HL-60 (cell line): ENCODE measurements around the gene SDCCAG8.

Experiments used
- DNase-seq, 2 experiments: peaks; one replicate each; pipeline ENCODE4 v3.0.0-alpha.2; 2010 to 2020; ENCODE audit warnings: low read depth in 1 of 2, low spot score in 1 of 2
- H3K27ac ChIP-seq: fragments of 250-450 bp; sonication (Bioruptor Pico); replicated peaks from 2 replicates; pipeline ENCODE4 v1.5.1; 2020; ENCODE audit warnings: mild to moderate bottlenecking, moderate library complexity
- H3K27me3 ChIP-seq: fragments of 250-450 bp; sonication (Bioruptor Pico); 2 replicates; pipeline ENCODE4 v1.5.1; 2021; ENCODE audit warnings: mild to moderate bottlenecking, moderate library complexity; ENCODE audit not compliant: insufficient read depth, poor library complexity, severe bottlenecking
- H3K4me3 ChIP-seq: replicated peaks from 2 replicates; pipeline ENCODE4 v1.5.1; 2011; ENCODE audit warnings: mild to moderate bottlenecking, control low read depth, low read length; ENCODE audit not compliant: insufficient read depth
- CTCF ChIP-seq: IDR thresholded peaks from one replicate; pipeline ENCODE4 v1.5.1; 2011; ENCODE audit warnings: low read length, control low read depth, inconsistent platforms; ENCODE audit not compliant: insufficient read depth
- GABPA ChIP-seq: IDR thresholded peaks from 2 replicates; pipeline ENCODE4 v1.6.1; 2012; ENCODE audit warnings: low read depth
- POLR2AphosphoS5 ChIP-seq: IDR thresholded peaks from 2 replicates; pipeline ENCODE4 v1.6.1; 2012; ENCODE audit warnings: low read depth
- REST ChIP-seq: IDR thresholded peaks from 2 replicates; pipeline ENCODE4 v1.6.1; 2012; ENCODE audit warnings: low read depth; ENCODE audit not compliant: insufficient replicate concordance
- SPI1 ChIP-seq: IDR thresholded peaks from 2 replicates; pipeline ENCODE4 v1.6.1; 2012; ENCODE audit warnings: low read depth, mild to moderate bottlenecking, borderline replicate concordance

SDCCAG8 gene

GRCh38 chr1:243286409-243287122, 30.7 kb downstream of the SDCCAG8 start:
- peak overlapping the region; percentile 80 for H3K27ac ChIP-seq
- no peaks in the 10 kb centered on the region for H3K27me3 ChIP-seq
- DNase-seq, result peak in 1 of 2 experiments; percentile 51
- H3K4me3 ChIP-seq, result no peak overlapping the region
- TF ChIP-seq POLR2AphosphoS5, result no peak
- TF ChIP-seq SPI1, result peak; percentile 79
- TF ChIP-seq CTCF, result no peak
- no peak for TF ChIP-seq REST
- no peak for TF ChIP-seq GABPA

- no peak for TF ChIP-seq REST
- TF ChIP-seq SPI1, result no peak
- Histone ChIP-seq H3K4me3 (no peak overlapping the region), H3K27ac (peak overlapping the region; percentile 80)
Measured at GRCh38 chr1:243287123-243287460, 31.3 kb downstream of the SDCCAG8 start.

GRCh38 chr1:243287652-243288051, 31.8 kb downstream of the SDCCAG8 start:
- DNase-seq, result peak; percentile 71 to 85
- Histone ChIP-seq H3K4me3 (no peak overlapping the region), H3K27ac (peak overlapping the region; percentile 80), H3K27me3 (no peaks in the 10 kb centered on the region)
- peak; percentile 98 for TF ChIP-seq SPI1
- TF ChIP-seq CTCF, result no peak
- peak; percentile 63; the same call in 1 of the 2 replicates for TF ChIP-seq POLR2AphosphoS5

More at GRCh38 chr1:243287123-243287460, 31.3 kb downstream of the SDCCAG8 start:
- no peaks in the 10 kb centered on the region for H3K27me3 ChIP-seq
- no peak for DNase-seq

- peak overlapping the region; percentile 80 for H3K27ac ChIP-seq
- no peak overlapping the region for H3K4me3 ChIP-seq
- no peaks in the 10 kb centered on the region for H3K27me3 ChIP-seq
- no peak for DNase-seq
- TF ChIP-seq GABPA (no peak), SPI1 (no peak), REST (no peak), POLR2AphosphoS5 (no peak), CTCF (no peak)
Measured at GRCh38 chr1:243288062-243288461, 32.2 kb downstream of the SDCCAG8 start.
